ENCODE measurements around the gene SMNDC1.

SMNDC1 gene

DNA sequence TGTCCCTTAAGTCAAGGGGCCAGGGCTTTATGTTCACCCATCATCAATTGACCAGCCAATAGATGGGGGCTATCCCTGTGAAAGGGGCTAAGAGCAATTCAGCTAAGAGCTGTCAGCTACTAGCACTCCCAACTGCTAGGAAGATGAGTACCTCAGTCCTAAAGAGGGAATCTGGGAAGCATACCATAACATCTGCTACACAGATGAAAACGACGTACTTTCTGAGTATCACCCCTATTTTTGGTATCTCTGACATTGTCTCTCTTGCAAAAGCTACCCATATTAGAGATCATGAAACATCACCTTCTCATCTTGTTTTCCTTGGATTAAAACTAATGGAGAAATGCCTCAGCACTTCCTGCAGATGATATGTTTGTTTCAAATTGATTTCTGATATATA is 7.5 kb upstream of the SMNDC1 start:
- H4K20me1 ChIP-seq (ENCODE audit: control insufficient read depth, insufficient read depth, low read depth, low read length), result no peaks in the 10 kb centered on the region
- H3K4me3 ChIP-seq (ENCODE audit: low read length), result no peak overlapping the region

DNA sequence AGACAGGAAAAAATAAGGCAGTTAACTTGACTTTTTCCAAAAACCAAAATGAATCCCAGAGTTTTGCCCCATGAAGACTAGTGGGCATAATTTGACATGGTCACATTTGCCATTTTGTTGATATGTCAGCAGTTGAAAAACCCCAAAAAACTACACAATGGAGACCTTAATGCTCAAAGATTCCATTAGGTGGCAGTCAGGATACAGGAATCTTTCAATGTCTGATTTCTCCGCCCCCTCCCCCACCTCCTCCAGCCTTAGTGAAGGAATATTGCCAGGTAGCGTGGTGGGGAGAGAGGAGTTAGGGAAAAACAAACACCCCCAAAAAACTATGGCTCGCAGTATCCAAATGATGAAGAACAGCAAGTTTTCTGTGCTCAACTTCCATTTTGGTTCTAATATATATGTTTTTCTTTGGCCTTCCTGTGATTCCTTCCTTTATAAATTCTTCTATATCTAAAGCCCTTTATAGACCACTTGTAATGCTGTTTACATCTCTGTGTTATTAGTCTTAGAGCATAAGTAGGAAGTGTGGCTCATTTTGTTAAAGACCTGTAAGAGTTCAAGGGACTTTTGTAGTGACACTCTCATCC is 6.7 kb upstream of the SMNDC1 start:
- H4K20me1 ChIP-seq (ENCODE audit: control insufficient read depth, insufficient read depth, low read depth, low read length), result no peaks in the 10 kb centered on the region
- no peaks in the 10 kb centered on the region for H3K9me2 ChIP-seq (replicated peaks; ENCODE audit: control insufficient read depth, low read length)
- no peaks in the 10 kb centered on the region for H3K79me2 ChIP-seq (ENCODE audit: control insufficient read depth, low read length)
- H3K4me3 ChIP-seq (ENCODE audit: low read length), result no peak overlapping the region
- H3K27ac ChIP-seq (ENCODE audit: low read depth, low read length), result no peak overlapping the region
- no peaks in the 10 kb centered on the region for H3K9me3 ChIP-seq (ENCODE audit: control insufficient read depth, insufficient read depth, low read length)
- no peaks in the 10 kb centered on the region for H3F3A ChIP-seq (ENCODE audit: control insufficient read depth, insufficient read depth)
- H3K27me3 ChIP-seq (ENCODE audit: control insufficient read depth, low read length), result peaks cover 9% of the 10 kb centered on the region; the same call in 1 of the 2 replicates
- TF ChIP-seq, protein P1, sequence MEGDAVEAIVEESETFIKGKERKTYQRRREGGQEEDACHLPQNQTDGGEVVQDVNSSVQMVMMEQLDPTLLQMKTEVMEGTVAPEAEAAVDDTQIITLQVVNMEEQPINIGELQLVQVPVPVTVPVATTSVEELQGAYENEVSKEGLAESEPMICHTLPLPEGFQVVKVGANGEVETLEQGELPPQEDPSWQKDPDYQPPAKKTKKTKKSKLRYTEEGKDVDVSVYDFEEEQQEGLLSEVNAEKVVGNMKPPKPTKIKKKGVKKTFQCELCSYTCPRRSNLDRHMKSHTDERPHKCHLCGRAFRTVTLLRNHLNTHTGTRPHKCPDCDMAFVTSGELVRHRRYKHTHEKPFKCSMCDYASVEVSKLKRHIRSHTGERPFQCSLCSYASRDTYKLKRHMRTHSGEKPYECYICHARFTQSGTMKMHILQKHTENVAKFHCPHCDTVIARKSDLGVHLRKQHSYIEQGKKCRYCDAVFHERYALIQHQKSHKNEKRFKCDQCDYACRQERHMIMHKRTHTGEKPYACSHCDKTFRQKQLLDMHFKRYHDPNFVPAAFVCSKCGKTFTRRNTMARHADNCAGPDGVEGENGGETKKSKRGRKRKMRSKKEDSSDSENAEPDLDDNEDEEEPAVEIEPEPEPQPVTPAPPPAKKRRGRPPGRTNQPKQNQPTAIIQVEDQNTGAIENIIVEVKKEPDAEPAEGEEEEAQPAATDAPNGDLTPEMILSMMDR (IDR thresholded peaks at IDR 0.05; ENCODE audit: low read depth, low read length, poor library complexity, severe bottlenecking), result peak; percentile 77
- TF ChIP-seq EZH2phosphoT487 (IDR thresholded peaks at IDR 0.05; ENCODE audit: borderline replicate concordance, low read length), result no peak
- no peaks in the 10 kb centered on the region for H3K36me3 ChIP-seq (ENCODE audit: control insufficient read depth, low read length)
- peaks cover 11% of the 10 kb centered on the region for H3K4me1 ChIP-seq (ENCODE audit: control insufficient read depth, low read length)
- 0 out of 2 replicates have a peak overlapping the region, but pooled peaks have one; percentile 17 for H3K4me2 ChIP-seq (ENCODE audit: low read length)

More for the DNA sequence above, 7.5 kb upstream of the SMNDC1 start:
- H3K4me1 ChIP-seq (ENCODE audit: control insufficient read depth, low read length), result peaks cover 9% of the 10 kb centered on the region; the same call in 1 of the 2 replicates
- H3K27ac ChIP-seq (ENCODE audit: low read depth, low read length), result no peak overlapping the region
- H3K27me3 ChIP-seq (ENCODE audit: control insufficient read depth, low read length), result peaks cover 9% of the 10 kb centered on the region; the same call in 1 of the 2 replicates
- no peaks in the 10 kb centered on the region for H3K9me3 ChIP-seq (ENCODE audit: control insufficient read depth, insufficient read depth, low read length)
- H3K9me2 ChIP-seq (replicated peaks; ENCODE audit: control insufficient read depth, low read length), result no peaks in the 10 kb centered on the region
- no peak overlapping the region for H3K4me2 ChIP-seq (ENCODE audit: low read length)
- H3K79me2 ChIP-seq (ENCODE audit: control insufficient read depth, low read length), result no peaks in the 10 kb centered on the region
- H3K36me3 ChIP-seq (ENCODE audit: control insufficient read depth, low read length), result no peaks in the 10 kb centered on the region
- no peak for TF ChIP-seq EZH2phosphoT487 (IDR thresholded peaks at IDR 0.05; ENCODE audit: borderline replicate concordance, low read length)
- TF ChIP-seq, protein P1 (IDR thresholded peaks at IDR 0.05; ENCODE audit: low read depth, low read length, poor library complexity, severe bottlenecking), result no peak
- no peaks in the 10 kb centered on the region for H3F3A ChIP-seq (ENCODE audit: control insufficient read depth, insufficient read depth)

DNA sequence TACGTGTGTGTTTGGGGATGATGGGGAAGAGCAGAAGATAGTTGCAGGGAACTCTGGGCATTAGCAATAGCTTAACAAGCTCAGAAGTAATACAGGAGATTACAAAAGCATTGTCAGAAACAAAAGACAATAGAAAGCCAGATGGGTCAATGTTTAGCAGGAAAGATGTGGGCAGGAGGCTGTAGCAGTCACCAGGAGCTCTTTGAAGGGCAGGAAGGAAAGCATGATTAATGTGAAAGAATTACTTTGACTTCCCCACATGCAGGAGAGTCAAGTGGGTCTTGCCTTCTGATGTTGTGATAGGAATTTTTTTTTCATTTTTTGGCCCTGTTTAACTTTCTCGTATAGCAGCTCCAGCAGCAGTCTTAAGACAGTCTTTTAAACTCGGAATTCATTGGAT is 6.0 kb upstream of the SMNDC1 start:
- H3K4me2 ChIP-seq (ENCODE audit: low read length), result no peak overlapping the region
- H3K4me1 ChIP-seq (ENCODE audit: control insufficient read depth, low read length), result peaks cover 18% of the 10 kb centered on the region
- no peaks in the 10 kb centered on the region for H3K9me2 ChIP-seq (replicated peaks; ENCODE audit: control insufficient read depth, low read length)
- TF ChIP-seq EZH2phosphoT487 (IDR thresholded peaks at IDR 0.05; ENCODE audit: borderline replicate concordance, low read length), result no peak
- TF ChIP-seq, protein P1 (IDR thresholded peaks at IDR 0.05; ENCODE audit: low read depth, low read length, poor library complexity, severe bottlenecking), result no peak
- H3K27ac ChIP-seq (ENCODE audit: low read depth, low read length), result no peak overlapping the region
- H3K36me3 ChIP-seq (ENCODE audit: control insufficient read depth, low read length), result no peaks in the 10 kb centered on the region
- H3K4me3 ChIP-seq (ENCODE audit: low read length), result no peak overlapping the region
- peaks cover 9% of the 10 kb centered on the region; the same call in 1 of the 2 replicates for H3K27me3 ChIP-seq (ENCODE audit: control insufficient read depth, low read length)
- no peaks in the 10 kb centered on the region for H3K79me2 ChIP-seq (ENCODE audit: control insufficient read depth, low read length)
- no peaks in the 10 kb centered on the region for H4K20me1 ChIP-seq (ENCODE audit: control insufficient read depth, insufficient read depth, low read depth, low read length)
- 0 out of 2 replicates have a peak, but pooled peaks cover 3% of the 10 kb centered on the region for H3F3A ChIP-seq (ENCODE audit: control insufficient read depth, insufficient read depth)
- H3K9me3 ChIP-seq (ENCODE audit: control insufficient read depth, insufficient read depth, low read length), result no peaks in the 10 kb centered on the region
